ENCODE results near the gene ABLIM1.

The ABLIM1 gene

GRCh38 chr10:114678336-114678735 lies 20.3 kb upstream of the ABLIM1 start:
- TF ChIP-seq TAF1 (IDR thresholded peaks at IDR 0.05; ENCODE audit: borderline replicate concordance, insufficient read depth, low read length) (no peak), FOXP2 (optimal IDR thresholded peaks at IDR 0.05; ENCODE audit: borderline replicate concordance, extremely low read depth, extremely low read length, insufficient read depth) (no peak), POLR2AphosphoS5 (IDR thresholded peaks at IDR 0.05; ENCODE audit: low read depth, low read length) (no peak), SIN3A (IDR thresholded peaks at IDR 0.05; ENCODE audit: borderline replicate concordance, insufficient read depth, low read length) (no peak), REST (IDR thresholded peaks at IDR 0.05; ENCODE audit: insufficient read depth in 1 of 2, low read depth in 2 of 2, low read length in 2 of 2) (no peak)

- TF ChIP-seq SIN3A (IDR thresholded peaks at IDR 0.05; ENCODE audit: borderline replicate concordance, insufficient read depth, low read length) (no peak), REST (IDR thresholded peaks at IDR 0.05; ENCODE audit: insufficient read depth in 1 of 2, low read depth in 2 of 2, low read length in 2 of 2) (no peak), FOXP2 (optimal IDR thresholded peaks at IDR 0.05; ENCODE audit: borderline replicate concordance, extremely low read depth, extremely low read length, insufficient read depth) (no peak), TAF1 (IDR thresholded peaks at IDR 0.05; ENCODE audit: borderline replicate concordance, insufficient read depth, low read length) (no peak), POLR2AphosphoS5 (IDR thresholded peaks at IDR 0.05; ENCODE audit: low read depth, low read length) (no peak)
Measured at GRCh38 chr10:114674346-114674745, 16.3 kb upstream of the ABLIM1 start.

GRCh38 chr10:114669648-114670047 lies 11.6 kb upstream of the ABLIM1 start:
- TF ChIP-seq SIN3A (IDR thresholded peaks at IDR 0.05; ENCODE audit: borderline replicate concordance, insufficient read depth, low read length) (no peak), REST (IDR thresholded peaks at IDR 0.05; ENCODE audit: insufficient read depth in 1 of 2, low read depth in 2 of 2, low read length in 2 of 2) (no peak), POLR2AphosphoS5 (IDR thresholded peaks at IDR 0.05; ENCODE audit: low read depth, low read length) (no peak), FOXP2 (optimal IDR thresholded peaks at IDR 0.05; ENCODE audit: borderline replicate concordance, extremely low read depth, extremely low read length, insufficient read depth) (no peak), TAF1 (IDR thresholded peaks at IDR 0.05; ENCODE audit: borderline replicate concordance, insufficient read depth, low read length) (no peak)

- no peak for TF ChIP-seq SIN3A (IDR thresholded peaks at IDR 0.05; ENCODE audit: borderline replicate concordance, insufficient read depth, low read length)
- TF ChIP-seq POLR2AphosphoS5 (IDR thresholded peaks at IDR 0.05; ENCODE audit: low read depth, low read length) = no peak
- no peak for TF ChIP-seq REST (IDR thresholded peaks at IDR 0.05; ENCODE audit: insufficient read depth in 1 of 2, low read depth in 2 of 2, low read length in 2 of 2)
- TF ChIP-seq FOXP2 (optimal IDR thresholded peaks at IDR 0.05; ENCODE audit: borderline replicate concordance, extremely low read depth, extremely low read length, insufficient read depth) = no peak
- TF ChIP-seq TAF1 (IDR thresholded peaks at IDR 0.05; ENCODE audit: borderline replicate concordance, insufficient read depth, low read length) = no peak
Measured at GRCh38 chr10:114668375-114669080, 10.5 kb upstream of the ABLIM1 start.
